Lung (tissue), 12 donors: ENCODE results near the gene CYSTM1. TPM values are rescaled to one million over a fixed set of nuclear protein-coding genes. Genes with fewer than 3 reads are reported as not detected.

Experiments used
- ATAC-seq: fragments of 200-7000 bp; cut with Tn5 transposase; one replicate; pipeline ENCODE4 v1.9.1; 2020; ENCODE audit warnings: moderate number of reproducible peaks; ENCODE audit not compliant: insufficient read depth, low FRiP score
- DNase-seq, 3 donors: peaks; one replicate each; pipeline ENCODE4 v3.0.0-alpha.2; 2013 to 2017
- H3K27ac ChIP-seq, 2 donors: one replicate each; pipeline ENCODE4 v1.5.1; 2013; ENCODE audit warnings: mild to moderate bottlenecking in 2 of 2, moderate library complexity in 2 of 2, control low read depth in 1 of 2, inconsistent platforms in 1 of 2, low read depth in 1 of 2, low read length in 1 of 2
- H3K27me3 ChIP-seq, 3 donors: one replicate each; pipeline ENCODE4 v1.5.1; 2013; ENCODE audit warnings: low read length in 2 of 3; ENCODE audit not compliant: control insufficient read depth in 3 of 3, insufficient read depth in 3 of 3
- H3K36me3 ChIP-seq, 4 donors: one replicate each; pipeline ENCODE4 v1.5.1; 2013; ENCODE audit warnings: low read length in 4 of 4, mild to moderate bottlenecking in 1 of 4, moderate library complexity in 1 of 4; ENCODE audit not compliant: control insufficient read depth in 4 of 4, insufficient read depth in 4 of 4
- H3K4me1 ChIP-seq, 5 donors: one replicate each; pipeline ENCODE4 v1.5.1; 2013; ENCODE audit warnings: low read length in 5 of 5, mild to moderate bottlenecking in 2 of 5, moderate library complexity in 1 of 5; ENCODE audit not compliant: control insufficient read depth in 5 of 5, insufficient read depth in 5 of 5
- H3K4me3 ChIP-seq: one replicate; pipeline ENCODE4 v1.5.1; 2013; ENCODE audit warnings: mild to moderate bottlenecking, control low read depth, moderate library complexity
- H3K9ac ChIP-seq, 2 donors: one replicate each; pipeline ENCODE4 v1.5.1; 2013; ENCODE audit warnings: low read length in 2 of 2, control low read depth in 1 of 2; ENCODE audit not compliant: insufficient read depth in 1 of 2
- H3K9me3 ChIP-seq, 4 donors: one replicate each; pipeline ENCODE4 v1.5.1; 2013; ENCODE audit warnings: low read length in 3 of 4, mild to moderate bottlenecking in 1 of 4, moderate library complexity in 1 of 4; ENCODE audit not compliant: control insufficient read depth in 4 of 4, insufficient read depth in 3 of 4
- WGBS, 2 donors: extraction: QIAGEN DNeasy Blood & Tissue Kit; methylation state at CpG; one replicate each; pipeline ENCODE4 v1.1.7; 2013; 5-methylcytosine and 5-hydroxymethylcytosine counted together
- polyA plus RNA-seq, 2 donors: library from polyadenylated mRNA; stranded (reverse); fragments of 200-250 nt; gene quantifications; one replicate each; pipeline ENCODE4 v1.2.1, GENCODE V29; 2013
- total RNA-seq, 2 donors: library from RNA; depleted of rRNA in 1 of 2; stranded (reverse); fragments of >200 nt in 1 of 2; gene quantifications; one replicate each; pipeline ENCODE4 v1.2.1, GENCODE V29; 2014 to 2021
- TF ChIP-seq, protein P1 (sequence below): IDR thresholded peaks from 2 replicates; pipeline ENCODE4 v1.5.1; 2012; ENCODE audit warnings: mild to moderate bottlenecking; ENCODE audit errors: control extremely low read depth, extremely low read depth
- donor health status: control.
- donor health status: control.
- donor health status: Bipolar disorder and iron deficiency.
- donor health status: healthy.
- donor health status: DM: yes; HTN: yes; CAD: no.

The CYSTM1 gene
- total and polyA plus RNA-seq, 4 donors, result 37.1 to 274 (median 107) TPM

DNA sequence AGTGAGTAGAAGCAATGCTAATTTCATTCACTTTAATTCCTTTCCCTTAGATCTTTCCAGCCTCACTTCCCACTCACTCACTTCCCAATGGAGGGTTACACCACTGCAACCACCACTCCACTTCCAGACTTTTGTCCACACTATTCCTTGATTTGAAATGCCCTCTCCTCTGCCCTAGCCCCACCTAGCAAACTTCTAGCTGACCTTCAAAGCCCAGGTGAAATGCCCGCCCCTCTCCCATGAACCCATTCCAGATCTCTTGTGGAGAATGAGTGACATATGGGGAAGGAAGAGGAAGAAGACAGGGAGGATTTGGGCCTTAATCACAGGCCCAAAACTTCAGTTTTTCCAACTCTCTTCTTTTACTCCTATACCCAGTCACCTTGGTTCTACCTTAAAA lies 90.9 kb downstream of the CYSTM1 start:
- Histone ChIP-seq H3K4me1 (peaks cover 0 to 29% (median 0%) of the 10 kb centered on the region in 5 donors), H3K27me3 (no peaks in the 10 kb centered on the region), H3K9me3 (no peaks in the 10 kb centered on the region), H3K36me3 (peaks cover 0 to 5% (median 0%) of the 10 kb centered on the region in 4 donors), H3K9ac (no peak overlapping the region), H3K4me3 (no peak overlapping the region), H3K27ac (peak overlapping the region in 1 of 2 donors; percentile 46)
- ATAC-seq (no peak), DNase-seq (no peak)
- TF ChIP-seq, protein P1, sequence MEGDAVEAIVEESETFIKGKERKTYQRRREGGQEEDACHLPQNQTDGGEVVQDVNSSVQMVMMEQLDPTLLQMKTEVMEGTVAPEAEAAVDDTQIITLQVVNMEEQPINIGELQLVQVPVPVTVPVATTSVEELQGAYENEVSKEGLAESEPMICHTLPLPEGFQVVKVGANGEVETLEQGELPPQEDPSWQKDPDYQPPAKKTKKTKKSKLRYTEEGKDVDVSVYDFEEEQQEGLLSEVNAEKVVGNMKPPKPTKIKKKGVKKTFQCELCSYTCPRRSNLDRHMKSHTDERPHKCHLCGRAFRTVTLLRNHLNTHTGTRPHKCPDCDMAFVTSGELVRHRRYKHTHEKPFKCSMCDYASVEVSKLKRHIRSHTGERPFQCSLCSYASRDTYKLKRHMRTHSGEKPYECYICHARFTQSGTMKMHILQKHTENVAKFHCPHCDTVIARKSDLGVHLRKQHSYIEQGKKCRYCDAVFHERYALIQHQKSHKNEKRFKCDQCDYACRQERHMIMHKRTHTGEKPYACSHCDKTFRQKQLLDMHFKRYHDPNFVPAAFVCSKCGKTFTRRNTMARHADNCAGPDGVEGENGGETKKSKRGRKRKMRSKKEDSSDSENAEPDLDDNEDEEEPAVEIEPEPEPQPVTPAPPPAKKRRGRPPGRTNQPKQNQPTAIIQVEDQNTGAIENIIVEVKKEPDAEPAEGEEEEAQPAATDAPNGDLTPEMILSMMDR, result no peak
- 91 to 96% methylated on average over 1 of the region's 1 CpG for WGBS, 2 donors

DNA sequence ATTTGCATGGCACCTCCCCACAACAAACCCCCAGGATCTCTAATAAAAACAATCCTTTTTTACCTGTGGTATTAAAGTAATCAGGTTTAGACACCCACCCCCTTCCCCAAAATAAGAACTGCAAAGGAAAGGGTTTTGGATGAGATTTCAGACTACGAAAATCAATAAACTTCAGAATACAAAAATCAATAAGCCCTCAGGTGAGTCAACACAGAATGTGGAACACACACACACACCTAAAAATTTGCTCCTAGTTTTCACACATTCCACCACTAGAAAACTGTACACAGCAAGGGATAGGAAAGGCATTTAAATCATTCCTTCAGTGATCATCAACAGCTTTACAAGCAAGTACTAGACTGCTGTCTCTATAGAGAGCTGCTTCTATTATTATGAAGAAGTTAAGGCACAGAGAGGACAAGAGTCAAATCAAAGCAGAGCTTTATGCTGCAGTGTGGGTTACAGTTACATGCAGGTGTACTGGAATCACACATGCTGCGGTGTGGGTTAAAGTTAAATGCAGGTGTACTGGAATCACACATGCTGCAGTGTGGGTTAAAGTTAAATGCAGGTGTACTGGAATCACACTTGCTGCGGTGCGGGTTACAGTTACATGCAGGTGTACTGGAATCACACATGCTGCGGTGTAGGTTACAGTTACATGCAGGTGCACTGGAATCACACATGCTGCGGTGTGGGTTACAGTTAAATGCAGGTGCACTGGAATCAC lies 91.6 kb downstream of the CYSTM1 start:
- peaks cover 0 to 28% (median 0%) of the 10 kb centered on the region in 5 donors for H3K4me1 ChIP-seq
- no peaks in the 10 kb centered on the region for H3K27me3 ChIP-seq
- TF ChIP-seq, protein P1, result no peak
- 85 to 95% methylated on average over 6 of the region's 6 CpGs for WGBS, 2 donors
- ATAC-seq (no peak), DNase-seq (no peak)
- H3K27ac ChIP-seq, result peak overlapping the region in 1 of 2 donors; percentile 55
- no peaks in the 10 kb centered on the region for H3K9me3 ChIP-seq
- H3K4me3 ChIP-seq, result no peak overlapping the region
- no peak overlapping the region for H3K9ac ChIP-seq
- H3K36me3 ChIP-seq, result peaks cover 0 to 5% (median 0%) of the 10 kb centered on the region in 4 donors

DNA sequence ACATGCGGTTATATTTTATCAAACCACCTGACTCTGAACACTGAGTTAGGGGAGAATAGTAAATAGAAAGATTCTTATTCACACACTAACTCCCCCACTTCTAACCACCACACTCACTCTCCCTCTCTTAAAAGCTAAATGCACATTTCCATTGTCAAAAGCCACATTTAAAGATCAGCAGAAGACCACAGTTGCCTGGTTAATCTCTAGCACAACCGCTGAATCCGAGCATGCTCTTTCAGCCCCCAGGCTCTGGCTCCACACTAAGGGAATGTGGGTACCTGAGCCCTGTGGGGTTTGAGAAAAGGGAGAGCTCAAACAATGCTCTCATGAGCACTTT lies 92.2 kb downstream of the CYSTM1 start:
- H3K9ac ChIP-seq, result no peak overlapping the region
- H3K9me3 ChIP-seq, result no peaks in the 10 kb centered on the region
- TF ChIP-seq, protein P1, result no peak
- WGBS, 2 donors, result 79 to 84% methylated on average over 3 of the region's 3 CpGs
- H3K27ac ChIP-seq, result peak overlapping the region in 1 of 2 donors; percentile 55
- ATAC-seq (no peak), DNase-seq (no peak)
- no peak overlapping the region for H3K4me3 ChIP-seq
- H3K36me3 ChIP-seq, result peaks cover 0 to 5% (median 0%) of the 10 kb centered on the region in 4 donors
- peaks cover 0 to 23% (median 0%) of the 10 kb centered on the region in 5 donors for H3K4me1 ChIP-seq
- no peaks in the 10 kb centered on the region for H3K27me3 ChIP-seq
